ENCODE results near the gene SAMD8. TPM values are rescaled to one million over a fixed set of nuclear protein-coding genes. Genes with fewer than 3 reads are reported as not detected.
"Not testable (repeated sequence)": the region's sequence is repeated elsewhere in the genome, so short reads cannot be mapped to it uniquely, and the experiment has no call there.

SAMD8 gene
- total and polyA plus RNA-seq, 2 donors (not counting 3 experiments of a cell fraction or from before 2014, with no cell fraction given) = 19.6 to 22.8 TPM

DNA sequence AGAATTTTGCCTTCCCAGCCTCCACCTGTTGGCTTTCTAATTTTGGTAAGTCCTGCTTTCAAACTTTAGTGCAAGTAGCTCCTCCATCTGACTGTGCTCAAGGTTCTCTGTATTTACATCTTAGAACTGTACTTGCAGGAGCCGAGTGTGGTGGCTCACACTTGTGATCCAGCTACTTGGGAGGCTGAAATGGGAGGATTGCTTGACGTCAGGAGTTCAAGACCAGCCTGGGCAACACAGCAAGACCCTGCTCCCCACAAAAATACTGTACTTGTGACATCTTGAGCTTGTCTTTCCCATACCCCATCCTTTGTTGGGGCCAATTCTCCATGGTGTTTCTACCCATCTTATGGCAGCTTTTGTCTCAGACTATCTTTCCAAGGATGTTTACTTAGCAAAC lies 94.5 kb downstream of the SAMD8 start:
- H3K4me1 ChIP-seq (ENCODE audit: control insufficient read depth, extremely low read depth, insufficient read depth, low read length) = peaks cover 5% of the 10 kb centered on the region
- no peaks in the 10 kb centered on the region for H3K36me3 ChIP-seq (ENCODE audit: control insufficient read depth in 2 of 2, extremely low read depth in 1 of 2, insufficient read depth in 2 of 2, low read length in 2 of 2)
- dilution Hi-C loops (cut with MboI; ENCODE audit: extremely low pct_ligation_motif_present, low sequenced_read_pairs) = no loop called here
- H3K27me3 ChIP-seq (ENCODE audit: control insufficient read depth in 2 of 2, insufficient read depth in 2 of 2, low read length in 2 of 2) = no peaks in the 10 kb centered on the region
- TF ChIP-seq MAX (IDR thresholded peaks at IDR 0.05; ENCODE audit: insufficient read depth, insufficient read length) (no peak), GATA2 (IDR thresholded peaks at IDR 0.05; ENCODE audit: insufficient read depth, insufficient read length, low read depth, low read length) (no peak), CTCF (IDR thresholded peaks at IDR 0.05; ENCODE audit: extremely low read depth in 1 of 2, insufficient read depth in 1 of 2, low read depth in 1 of 2, low read length in 2 of 2) (no peak), MYC (IDR thresholded peaks at IDR 0.05; ENCODE audit: low read depth, low read length) (no peak), POLR2A (IDR thresholded peaks at IDR 0.05; ENCODE audit: low read depth, low read length) (no peak), POLR2AphosphoS5 (IDR thresholded peaks at IDR 0.05; ENCODE audit: insufficient read depth, low read depth, low read length) (no peak), FOS (IDR thresholded peaks at IDR 0.05; ENCODE audit: borderline replicate concordance, insufficient read depth, low read length) (no peak), EZH2 (IDR thresholded peaks at IDR 0.05; ENCODE audit: borderline replicate concordance, low read depth, low read length, severe bottlenecking) (no peak), JUN (IDR thresholded peaks at IDR 0.05; ENCODE audit: borderline replicate concordance, insufficient read depth, insufficient read length, low read depth) (no peak)
- no peaks in the 10 kb centered on the region for H3K9me1 ChIP-seq (replicated peaks; ENCODE audit: control insufficient read depth, extremely low read depth, insufficient read depth, low read length)
- H2AFZ ChIP-seq (ENCODE audit: low read depth, low read length) = no peak overlapping the region
- BruUV-seq (replicated peaks) = no TSS peak
- no peaks in the 10 kb centered on the region for H4K20me1 ChIP-seq (replicated peaks; ENCODE audit: control insufficient read depth, extremely low read depth, insufficient read depth, low read length)
- H3K4me2 ChIP-seq (ENCODE audit: insufficient read depth, low read length) = no peak overlapping the region
- no peaks in the 10 kb centered on the region for H3K9me3 ChIP-seq (replicated peaks; ENCODE audit: control insufficient read depth, insufficient read depth, low read length)
- no peak overlapping the region for H3K27ac ChIP-seq (ENCODE audit: insufficient read depth, low read depth, low read length)
- POLR2A ChIA-PET = interaction anchor here (0.7 kb wide), 1 partner anchor 1024 kb away, joined by 4 read pairs; no protein-coding TSS in a partner anchor
- DNase-seq (ENCODE audit: low read depth, low spot score) (no peak), FAIRE-seq (no peak)
- CTCF ChIA-PET = interaction anchor here (1.1 to 2.5 kb wide), 3 partner anchors 18 to 30 kb away, joined by 3 to 9 read pairs (median 6); partner anchors contain the start of gene COMTD1
- no peak overlapping the region for H3K4me3 ChIP-seq (replicated peaks in 1 of 3; ENCODE audit: insufficient read depth in 1 of 3, low read depth in 1 of 3, low read length in 3 of 3)
- no peak overlapping the region for H3K9ac ChIP-seq (replicated peaks; ENCODE audit: extremely low read depth, insufficient read depth, low read length)
- peaks cover 3% of the 10 kb centered on the region for H3K79me2 ChIP-seq (ENCODE audit: control insufficient read depth, insufficient read depth, low read length)
- intact Hi-C loops (cut with micrococcal nuclease) = no loop called here

- DNase-seq (ENCODE audit: low read depth, low spot score); H3K9me3 ChIP-seq (replicated peaks; ENCODE audit: control insufficient read depth, insufficient read depth, low read length); H3K27ac ChIP-seq (ENCODE audit: insufficient read depth, low read depth, low read length); H3K9me1 ChIP-seq (replicated peaks; ENCODE audit: control insufficient read depth, extremely low read depth, insufficient read depth, low read length); H3K9ac ChIP-seq (replicated peaks; ENCODE audit: extremely low read depth, insufficient read depth, low read length); H4K20me1 ChIP-seq (replicated peaks; ENCODE audit: control insufficient read depth, extremely low read depth, insufficient read depth, low read length); H3K36me3 ChIP-seq (ENCODE audit: control insufficient read depth in 2 of 2, extremely low read depth in 1 of 2, insufficient read depth in 2 of 2, low read length in 2 of 2); intact Hi-C loops (cut with micrococcal nuclease); H3K27me3 ChIP-seq (ENCODE audit: control insufficient read depth in 2 of 2, insufficient read depth in 2 of 2, low read length in 2 of 2); H3K79me2 ChIP-seq (ENCODE audit: control insufficient read depth, insufficient read depth, low read length); BruUV-seq (replicated peaks); H3K4me3 ChIP-seq (replicated peaks in 1 of 3; ENCODE audit: insufficient read depth in 1 of 3, low read depth in 1 of 3, low read length in 3 of 3); H2AFZ ChIP-seq (ENCODE audit: low read depth, low read length); H3K4me1 ChIP-seq (ENCODE audit: control insufficient read depth, extremely low read depth, insufficient read depth, low read length); dilution Hi-C loops (cut with MboI; ENCODE audit: extremely low pct_ligation_motif_present, low sequenced_read_pairs); FAIRE-seq; H3K4me2 ChIP-seq (ENCODE audit: insufficient read depth, low read length): not testable (repeated sequence)
- POLR2A ChIA-PET = interaction anchor here (0.7 kb wide), 1 partner anchor 1024 kb away, joined by 4 read pairs; no protein-coding TSS in a partner anchor
- CTCF ChIA-PET = interaction anchor here (1.6 kb wide), 1 partner anchor 19 kb away, joined by 6 read pairs; no protein-coding TSS in a partner anchor
Observed at GRCh38 chr10:75206638-75207037, 95.2 kb downstream of the SAMD8 start.
